Measurements from ENCODE around the gene CD81.

Gene CD81

DNA sequence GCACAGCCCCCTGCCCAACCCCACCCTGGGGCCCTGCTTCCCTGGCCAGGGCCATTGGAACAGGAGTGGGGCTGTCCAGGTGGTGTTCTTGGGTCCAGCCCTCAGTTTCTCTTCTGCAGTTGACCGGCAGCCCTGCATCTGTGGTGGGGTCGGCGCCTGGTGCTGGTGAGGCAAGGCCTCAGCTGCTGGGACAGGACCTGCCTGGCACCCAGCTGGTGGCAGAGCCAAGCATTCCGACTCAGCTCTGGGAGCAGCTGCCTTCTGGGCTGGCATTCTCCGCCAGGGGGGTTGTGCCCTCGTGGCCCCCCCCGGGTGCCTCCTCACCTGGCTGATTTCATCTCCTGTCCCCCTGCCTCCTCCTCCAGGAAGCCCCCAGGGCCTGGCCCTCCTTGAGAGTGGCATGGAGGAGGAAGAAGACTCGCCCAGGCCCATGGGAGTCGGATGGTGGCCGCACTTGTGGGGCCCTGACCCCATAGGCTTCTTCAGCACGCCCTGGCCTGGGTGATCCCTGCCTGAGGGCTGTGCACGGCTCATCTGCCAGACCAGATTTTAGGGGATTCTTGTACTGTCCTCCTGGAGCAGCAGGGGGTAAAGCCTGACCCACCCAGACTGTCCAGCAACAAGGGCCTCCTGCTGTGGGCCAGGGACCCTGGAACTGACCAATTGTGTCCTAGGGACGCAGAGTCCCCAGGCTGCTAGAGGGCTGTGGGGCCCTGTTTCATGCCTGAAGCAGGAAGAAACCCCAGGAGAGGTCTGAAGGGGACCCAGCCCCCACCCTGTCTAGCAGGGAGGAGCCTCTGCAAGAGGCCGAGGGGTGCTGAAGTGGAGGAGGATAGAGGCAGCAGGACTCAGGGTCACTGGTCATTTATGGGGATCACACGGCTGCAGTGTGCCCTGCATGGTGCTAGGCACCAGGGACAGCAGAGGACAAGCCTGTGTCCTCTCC lies 11.6 kb downstream of the CD81 start:
- DNase-seq (ENCODE audit: extremely low spot score, insufficient read length, low read depth) (no peak), FAIRE-seq (no peak)

DNA sequence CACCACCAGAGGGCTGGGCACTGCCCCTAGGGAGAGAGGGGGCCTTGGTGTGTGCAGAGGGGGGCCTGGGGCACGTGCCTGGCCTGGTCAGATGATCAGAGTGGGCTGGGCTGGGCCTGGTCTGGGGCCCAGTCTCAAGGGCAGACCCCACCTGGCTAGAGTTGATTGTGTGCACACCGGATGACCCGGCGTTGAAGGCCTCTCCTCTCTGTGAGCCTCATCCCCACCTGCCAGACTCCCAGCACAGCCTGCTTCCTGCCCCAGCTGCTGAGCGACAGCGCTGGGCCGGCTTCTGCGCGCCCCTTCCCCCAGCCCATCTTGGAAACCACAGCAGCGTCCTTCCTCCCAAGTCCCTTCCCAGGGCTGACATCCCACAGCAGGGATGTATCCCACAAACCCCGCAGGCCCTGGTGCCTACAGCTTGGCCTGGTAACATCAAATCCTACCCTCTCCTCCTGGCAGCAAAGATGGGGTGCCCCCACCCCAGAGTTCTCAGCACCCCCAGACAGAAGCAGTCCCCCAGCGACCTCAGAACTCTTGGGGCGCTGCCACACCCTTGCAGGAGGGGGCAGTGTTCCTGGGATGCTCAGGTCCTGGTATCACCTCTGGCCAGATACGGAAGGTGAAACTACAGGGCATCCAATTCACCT lies 12.4 kb downstream of the CD81 start:
- no peak for DNase-seq (ENCODE audit: extremely low spot score, insufficient read length, low read depth)

DNA sequence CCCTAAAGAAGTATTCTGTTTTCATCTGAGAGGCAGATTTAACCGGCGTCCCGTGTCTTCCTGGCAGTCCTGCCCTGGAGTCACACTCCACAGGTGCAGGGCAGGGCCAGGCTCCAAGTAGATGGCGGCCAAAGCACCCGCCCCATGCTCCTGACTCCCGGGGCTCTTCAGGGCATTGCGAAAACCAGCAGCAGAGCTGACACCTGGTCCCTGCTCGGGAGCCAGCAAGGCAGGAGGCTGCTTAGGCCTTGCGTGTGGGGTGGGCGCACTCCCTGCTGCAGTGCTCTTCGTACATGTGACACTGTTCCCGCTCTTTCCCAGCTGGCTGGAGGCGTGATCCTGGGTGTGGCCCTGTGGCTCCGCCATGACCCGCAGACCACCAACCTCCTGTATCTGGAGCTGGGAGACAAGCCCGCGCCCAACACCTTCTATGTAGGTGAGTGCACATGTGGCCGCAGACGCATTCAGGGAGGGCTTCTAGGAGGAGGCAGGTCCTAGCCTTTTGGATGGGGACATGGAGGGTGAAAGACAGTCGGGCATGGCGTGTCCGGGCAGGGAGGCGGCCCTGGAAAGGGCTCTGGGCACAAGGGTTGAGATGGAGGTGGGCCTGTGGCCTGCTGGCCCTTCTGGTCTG lies 13.1 kb downstream of the CD81 start:
- FAIRE-seq (no peak), DNase-seq (ENCODE audit: extremely low spot score, insufficient read length, low read depth) (no peak)

More for the DNA sequence above, 12.4 kb downstream of the CD81 start:
- no peak for FAIRE-seq

DNA sequence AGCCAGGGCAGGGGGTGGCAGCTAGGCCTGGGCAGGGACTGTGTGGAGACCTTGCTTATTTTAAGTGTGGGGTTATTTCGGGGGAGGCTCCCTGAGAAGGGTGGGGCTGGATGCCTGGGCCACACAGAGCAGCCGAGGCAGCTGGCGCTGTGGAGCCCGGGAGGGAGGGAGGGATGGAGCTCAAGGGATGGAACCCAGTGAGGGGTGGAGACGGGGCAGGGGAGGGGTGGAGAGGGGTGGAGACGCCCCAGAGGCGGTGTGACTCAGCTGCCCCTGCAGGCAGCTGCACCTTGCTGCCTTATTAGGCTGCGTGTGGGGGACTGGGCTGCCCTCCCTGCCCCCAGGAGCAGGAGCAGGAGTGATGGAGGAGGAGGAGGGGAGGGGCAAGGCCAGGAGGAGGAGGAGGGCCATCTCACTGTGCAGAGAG lies 13.6 kb downstream of the CD81 start:
- no peak for DNase-seq (ENCODE audit: extremely low spot score, insufficient read length, low read depth)
- no peak for FAIRE-seq

DNA sequence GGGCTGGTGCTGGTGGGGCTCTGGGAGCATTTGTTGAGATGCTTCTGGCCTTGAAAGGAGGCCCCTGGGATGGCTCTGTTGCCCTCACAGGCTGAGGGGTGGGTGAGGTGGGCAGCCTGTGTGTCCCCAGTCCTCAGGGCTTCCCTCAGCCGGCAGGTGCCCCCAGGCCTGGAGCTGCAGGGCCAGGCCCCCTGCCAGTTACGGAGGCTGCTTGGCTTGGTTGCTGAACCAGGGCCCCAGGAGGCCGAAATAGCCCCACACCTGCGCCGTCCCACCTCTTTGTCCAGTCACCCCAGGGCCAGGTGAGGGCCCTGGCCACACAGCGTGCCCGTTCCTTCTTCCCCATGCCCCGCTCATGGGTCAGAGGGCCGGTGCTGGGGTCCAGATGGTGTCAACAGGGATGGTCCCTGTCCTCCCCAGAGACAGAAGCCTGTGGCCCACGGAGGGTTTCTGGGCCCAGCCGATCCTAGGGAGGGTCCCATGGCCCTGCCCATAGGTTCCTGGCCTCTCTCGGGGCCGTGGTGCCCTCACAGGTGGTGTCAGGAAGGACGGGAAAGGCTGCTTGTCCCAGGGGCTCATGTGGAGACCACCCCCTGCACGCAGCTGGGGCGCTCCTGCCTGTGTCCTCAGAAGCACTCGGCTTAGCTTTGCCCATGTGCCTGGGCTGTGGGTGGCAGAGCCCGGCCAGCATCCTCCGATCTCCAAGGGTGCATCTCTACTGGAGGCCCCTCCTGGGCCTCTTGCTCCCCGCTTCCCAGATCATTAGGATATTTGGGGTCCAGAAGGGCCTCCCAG lies 14.3 kb downstream of the CD81 start:
- FAIRE-seq: no peak

DNA sequence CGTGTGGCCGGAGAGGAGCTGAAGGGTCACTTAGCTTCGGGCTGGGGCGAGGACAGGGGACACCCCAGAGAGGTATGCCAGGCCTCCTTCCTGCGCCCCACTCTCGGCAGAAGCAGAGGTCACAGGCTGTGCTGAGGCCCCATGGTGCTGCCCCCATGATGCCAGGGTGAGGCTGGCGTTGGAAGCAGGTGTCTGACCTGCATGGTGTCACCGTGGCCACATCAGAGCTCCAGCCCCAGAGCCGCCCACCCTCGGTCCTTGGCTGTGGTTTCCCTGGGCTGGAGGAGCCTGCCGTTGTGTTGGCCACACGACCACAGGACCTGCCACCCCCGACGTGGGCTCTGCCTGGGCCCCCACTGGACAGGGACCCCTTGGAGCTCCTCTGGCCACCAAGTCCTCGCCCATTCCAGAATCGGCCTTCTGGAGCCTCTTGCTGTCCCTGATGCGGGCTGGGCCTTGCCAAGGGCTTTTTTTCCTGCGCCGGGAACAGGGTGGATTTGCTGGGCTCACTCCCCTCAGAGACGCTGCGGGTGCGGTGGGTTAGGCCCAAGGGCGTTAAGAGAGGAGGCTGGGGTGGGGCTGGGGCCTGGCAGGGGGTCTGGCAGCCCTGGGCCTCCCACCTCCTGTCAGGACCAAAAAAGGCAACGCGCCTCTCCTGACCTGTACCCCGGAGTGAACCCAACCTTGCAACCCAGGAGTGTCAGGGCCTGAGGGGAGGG lies 15.3 kb downstream of the CD81 start:
- DNase-seq (ENCODE audit: extremely low spot score, insufficient read length, low read depth): no peak
- no peak for FAIRE-seq

More for the DNA sequence above, 14.3 kb downstream of the CD81 start:
- DNase-seq (ENCODE audit: extremely low spot score, insufficient read length, low read depth): no peak

DNA sequence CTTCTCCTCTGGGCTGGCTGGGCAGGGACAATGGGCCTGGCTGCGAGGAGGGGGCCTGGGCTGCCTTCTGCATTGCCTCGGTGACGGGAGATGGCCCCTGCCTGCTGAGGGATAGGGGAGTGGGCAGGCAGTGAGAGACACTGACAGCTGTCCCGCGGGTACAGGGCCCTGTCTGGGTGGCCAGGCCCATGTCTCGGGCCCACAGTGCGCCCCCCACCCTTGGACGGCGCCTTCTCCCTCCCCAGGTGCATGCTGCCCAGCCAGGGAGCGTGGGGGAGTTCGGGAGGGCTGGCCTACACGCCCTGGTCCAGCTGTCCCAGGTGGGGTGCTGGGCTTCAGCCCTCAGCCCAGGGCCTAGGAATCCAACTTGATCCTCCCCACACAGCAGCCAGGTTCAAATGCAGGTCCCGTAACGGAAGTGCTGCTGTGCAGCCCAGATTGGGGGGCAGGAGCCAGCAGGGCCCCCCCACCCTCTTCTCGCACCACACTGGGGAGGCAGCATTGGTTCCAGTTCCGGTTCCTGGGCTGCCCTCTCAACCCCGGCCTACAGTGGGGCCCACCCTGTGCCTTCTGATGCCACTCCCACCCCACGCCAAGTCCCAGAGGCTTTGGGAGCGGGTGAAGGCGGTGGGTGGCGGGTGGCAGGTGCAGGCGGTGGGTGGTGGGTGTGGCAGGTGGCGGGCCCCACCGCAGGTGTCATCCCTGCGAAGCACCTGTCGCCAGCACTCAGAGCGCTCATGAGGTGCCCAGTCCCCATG lies 16.2 kb downstream of the CD81 start:
- FAIRE-seq (no peak), DNase-seq (ENCODE audit: extremely low spot score, insufficient read length, low read depth) (no peak)

DNA sequence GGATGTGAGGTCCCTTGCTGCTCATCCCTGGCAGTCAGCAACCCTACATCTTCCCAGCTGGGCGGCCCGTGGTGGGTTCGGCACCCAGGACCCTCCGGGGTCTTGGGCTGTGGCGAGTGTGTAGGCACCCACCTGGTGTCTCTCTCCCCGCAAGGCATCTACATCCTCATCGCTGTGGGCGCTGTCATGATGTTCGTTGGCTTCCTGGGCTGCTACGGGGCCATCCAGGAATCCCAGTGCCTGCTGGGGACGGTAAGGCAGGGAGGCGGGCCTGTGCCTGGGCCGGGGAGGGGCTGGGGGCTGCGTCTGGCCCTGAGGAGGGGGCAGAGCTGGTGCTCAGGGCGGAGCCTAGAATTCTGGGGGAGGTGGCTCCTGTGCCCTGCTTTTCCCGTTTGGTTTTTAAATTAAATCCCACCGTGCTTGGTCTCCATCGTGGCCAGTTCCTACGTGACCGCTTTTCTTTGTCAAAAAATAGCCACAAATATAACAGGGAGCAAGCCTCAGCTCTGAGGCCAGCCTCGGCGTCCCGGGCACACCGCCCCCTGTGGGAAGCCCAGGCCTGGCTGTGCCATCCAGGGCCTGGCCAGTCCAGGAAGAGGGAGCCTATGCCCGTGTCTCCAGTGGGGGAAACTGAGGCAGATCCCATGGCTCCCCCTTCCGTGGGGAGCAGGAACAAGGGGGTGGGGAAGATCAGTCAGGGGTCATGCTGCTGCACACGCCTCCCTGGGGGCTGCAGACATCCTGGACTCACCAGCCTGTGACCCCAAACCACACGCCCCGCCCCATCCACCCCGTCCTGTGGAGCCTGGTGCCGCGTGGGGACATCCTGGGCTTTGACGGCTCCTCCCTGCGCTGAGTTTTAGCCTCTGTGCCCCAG lies 17.1 kb downstream of the CD81 start:
- FAIRE-seq: no peak
- DNase-seq (ENCODE audit: extremely low spot score, insufficient read length, low read depth): no peak

DNA sequence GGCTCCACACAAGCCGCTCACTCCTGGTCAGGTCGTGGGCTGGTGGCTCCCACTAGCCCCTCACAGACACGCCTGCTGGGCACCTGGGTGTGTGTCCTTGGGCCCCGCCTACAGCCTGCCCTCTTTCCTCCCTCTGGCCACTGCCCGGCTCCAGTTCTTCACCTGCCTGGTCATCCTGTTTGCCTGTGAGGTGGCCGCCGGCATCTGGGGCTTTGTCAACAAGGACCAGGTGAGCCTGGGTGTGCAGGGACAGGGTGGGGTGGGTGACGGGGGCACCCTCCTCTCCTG lies 17.7 kb downstream of the CD81 start:
- FAIRE-seq: no peak
- DNase-seq (ENCODE audit: extremely low spot score, insufficient read length, low read depth): no peak

DNA sequence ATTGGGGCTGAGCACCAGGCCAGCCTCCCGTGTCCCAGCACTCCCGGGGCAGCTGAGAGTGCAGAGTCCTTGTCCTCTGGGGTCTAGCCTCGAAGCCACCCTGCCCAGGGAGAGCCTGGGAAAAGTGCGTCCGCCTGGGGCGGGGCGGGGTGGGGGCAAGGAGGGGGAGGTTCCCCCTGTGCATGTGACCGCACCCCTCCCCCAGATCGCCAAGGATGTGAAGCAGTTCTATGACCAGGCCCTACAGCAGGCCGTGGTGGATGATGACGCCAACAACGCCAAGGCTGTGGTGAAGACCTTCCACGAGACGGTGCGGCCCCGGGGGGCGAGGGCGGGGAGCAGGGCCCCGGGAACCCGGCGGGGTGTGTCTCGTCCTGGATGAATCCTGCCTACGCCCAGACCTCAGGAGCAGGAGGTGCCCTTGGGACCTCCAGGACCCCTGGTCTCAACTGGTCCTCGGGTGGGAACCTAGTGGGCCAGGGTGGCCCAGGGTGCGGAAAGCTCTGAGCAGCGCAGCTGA lies 18.2 kb downstream of the CD81 start:
- FAIRE-seq (no peak), DNase-seq (ENCODE audit: extremely low spot score, insufficient read length, low read depth) (no peak)

DNA sequence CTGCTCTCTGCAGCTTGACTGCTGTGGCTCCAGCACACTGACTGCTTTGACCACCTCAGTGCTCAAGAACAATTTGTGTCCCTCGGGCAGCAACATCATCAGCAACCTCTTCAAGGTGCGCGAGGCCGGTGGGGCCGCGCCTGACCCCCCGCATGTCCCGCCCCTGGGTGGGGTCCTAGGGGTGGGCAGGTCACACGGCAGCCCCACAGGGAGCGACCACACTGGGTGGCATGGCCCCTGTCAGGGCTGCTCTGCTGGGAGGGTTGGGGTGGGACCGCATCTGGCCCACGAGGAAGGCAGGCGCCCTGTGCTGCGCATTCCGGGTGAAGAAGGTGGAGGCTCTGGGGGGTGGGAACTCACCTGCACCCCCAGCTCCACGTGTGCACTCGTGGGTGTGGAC lies 18.7 kb downstream of the CD81 start:
- FAIRE-seq (no peak), DNase-seq (ENCODE audit: extremely low spot score, insufficient read length, low read depth) (no peak)

DNA sequence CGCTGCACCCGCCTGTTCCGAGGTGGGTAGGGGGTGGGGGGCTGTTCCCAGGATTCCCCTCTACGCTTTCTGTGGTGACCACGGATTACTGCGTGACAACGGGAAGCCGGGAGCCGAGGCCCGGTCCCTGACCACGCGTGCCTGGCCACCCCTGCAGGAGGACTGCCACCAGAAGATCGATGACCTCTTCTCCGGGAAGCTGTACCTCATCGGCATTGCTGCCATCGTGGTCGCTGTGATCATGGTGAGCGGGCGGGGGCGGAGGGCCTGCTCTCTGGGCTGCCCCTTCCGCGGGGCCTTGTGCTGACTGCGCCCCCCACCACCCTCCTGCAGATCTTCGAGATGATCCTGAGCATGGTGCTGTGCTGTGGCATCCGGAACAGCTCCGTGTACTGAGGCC lies 19.4 kb downstream of the CD81 start:
- DNase-seq (ENCODE audit: extremely low spot score, insufficient read length, low read depth) (no peak), FAIRE-seq (no peak)

DNA sequence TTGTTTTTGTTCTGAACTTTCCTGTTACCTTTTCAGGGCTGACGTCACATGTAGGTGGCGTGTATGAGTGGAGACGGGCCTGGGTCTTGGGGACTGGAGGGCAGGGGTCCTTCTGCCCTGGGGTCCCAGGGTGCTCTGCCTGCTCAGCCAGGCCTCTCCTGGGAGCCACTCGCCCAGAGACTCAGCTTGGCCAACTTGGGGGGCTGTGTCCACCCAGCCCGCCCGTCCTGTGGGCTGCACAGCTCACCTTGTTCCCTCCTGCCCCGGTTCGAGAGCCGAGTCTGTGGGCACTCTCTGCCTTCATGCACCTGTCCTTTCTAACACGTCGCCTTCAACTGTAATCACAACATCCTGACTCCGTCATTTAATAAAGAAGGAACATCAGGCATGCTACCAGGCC lies 19.9 kb downstream of the CD81 start:
- no peak for FAIRE-seq
- no peak for DNase-seq (ENCODE audit: extremely low spot score, insufficient read length, low read depth)

DNA sequence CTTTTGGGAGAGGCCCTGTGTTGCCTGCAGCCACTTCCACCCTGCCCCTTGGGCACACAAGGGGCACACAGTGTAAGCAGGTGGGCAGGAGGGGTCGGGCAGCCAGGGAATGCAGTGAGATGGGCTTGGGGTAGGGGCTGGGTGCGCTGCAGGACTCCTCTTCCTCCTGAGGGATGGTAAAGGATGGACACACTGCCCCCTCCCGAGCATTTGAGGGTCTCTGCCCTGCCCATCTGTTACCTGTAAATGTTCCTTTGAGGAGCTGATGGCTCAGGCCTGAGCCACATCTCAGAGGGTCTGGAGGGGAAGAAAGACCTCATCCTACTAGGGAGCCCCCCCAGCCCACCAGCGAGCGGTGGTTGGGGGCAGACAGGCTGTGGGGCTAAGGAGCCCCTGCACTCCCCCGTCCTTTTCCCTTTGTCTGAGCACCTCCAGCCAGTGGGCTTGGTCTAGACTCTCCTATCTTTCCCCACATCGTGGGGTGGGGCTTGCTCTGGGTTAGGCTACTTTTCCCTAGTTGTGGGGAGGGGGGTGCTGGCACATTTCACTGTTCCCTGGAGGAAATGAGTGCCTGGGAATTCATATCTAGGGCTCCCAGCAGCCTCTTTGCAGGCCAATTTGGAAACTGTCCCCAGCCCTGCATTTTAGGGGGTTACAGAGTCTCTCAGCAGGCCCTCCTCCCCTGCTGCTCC lies 21.7 kb downstream of the CD81 start:
- FAIRE-seq: no peak
- no peak for DNase-seq (ENCODE audit: extremely low spot score, insufficient read length, low read depth)

DNA sequence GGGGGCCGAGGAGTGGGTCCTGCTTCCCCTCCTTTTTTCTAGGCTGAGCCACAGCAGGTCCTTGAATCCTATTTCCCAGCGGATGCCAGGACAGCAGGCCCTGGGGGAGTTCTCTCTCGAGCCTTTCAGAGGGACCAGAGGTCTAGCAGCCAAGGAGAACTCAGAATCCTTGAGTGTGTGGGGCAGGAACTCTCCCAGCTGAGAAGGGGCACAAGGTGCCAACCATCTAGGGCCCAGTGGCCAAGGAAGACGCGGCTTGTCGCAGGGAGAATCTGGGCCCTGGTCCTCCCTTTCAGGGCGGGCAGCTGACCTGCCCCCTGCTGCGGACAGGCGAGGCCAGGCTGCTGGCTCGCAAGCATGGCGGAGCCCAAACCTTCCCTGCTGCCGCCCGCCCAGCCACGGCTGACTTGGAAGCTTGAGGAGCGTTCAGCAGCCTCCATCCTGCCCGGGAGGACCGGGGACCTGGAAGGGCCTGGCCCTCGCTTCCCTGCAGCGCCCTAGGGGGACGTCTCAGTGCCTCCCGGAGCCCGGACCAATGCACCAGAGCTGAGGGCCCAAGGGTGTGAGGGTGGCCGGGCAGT lies 22.5 kb downstream of the CD81 start:
- no peak for FAIRE-seq
- DNase-seq (ENCODE audit: extremely low spot score, insufficient read length, low read depth): no peak

DNA sequence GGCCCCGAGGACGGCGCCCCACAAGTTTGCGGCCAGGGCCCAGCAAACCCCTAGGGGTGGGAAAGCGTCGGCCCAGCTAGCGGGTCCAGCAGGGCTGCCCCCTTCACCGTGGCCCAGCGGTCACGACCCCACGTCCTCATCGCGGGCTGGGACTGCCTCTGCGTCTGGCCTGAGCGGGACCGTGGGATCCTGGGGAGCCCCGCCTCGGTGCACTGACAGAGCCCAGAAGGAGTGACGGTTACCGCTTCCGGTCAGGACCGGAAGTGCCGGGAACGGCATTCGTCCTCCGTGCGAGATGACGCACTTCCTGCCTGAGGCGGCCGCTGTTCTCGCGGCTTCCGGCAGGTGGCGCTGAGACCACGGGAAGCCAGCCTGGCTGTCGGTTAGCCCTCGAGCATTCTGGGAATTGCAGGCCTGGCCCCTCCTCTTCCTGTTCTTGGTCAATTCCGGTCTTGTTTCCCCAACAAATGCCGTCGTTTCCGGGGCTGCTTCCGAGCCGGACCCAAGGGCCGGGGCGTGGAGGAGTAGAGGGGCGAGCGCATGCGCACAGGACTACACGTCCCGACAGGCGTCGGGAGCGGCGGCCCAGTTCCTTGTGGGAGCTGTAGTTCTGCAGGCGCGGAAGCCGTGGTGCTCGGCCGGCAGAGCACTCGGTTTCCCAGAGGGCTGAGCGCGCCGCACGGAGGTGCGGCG lies 23.1 kb downstream of the CD81 start, which contains the start of gene TSSC4:
Gene TSSC4, plus strand, starts transcription at position 682 of the 693 bp plus-strand sequence. CDS start 1,884 bp downstream, outside the sequence.
- FAIRE-seq: peak; percentile 100
- peak; percentile 100 for DNase-seq (ENCODE audit: extremely low spot score, insufficient read length, low read depth)
